CD14-positive monocyte (primary cell): ENCODE measurements around the gene POLR2F. TPM values are rescaled to one million over a fixed set of nuclear protein-coding genes. Genes with fewer than 3 reads are reported as not detected.
A peak's percentile ranks its signal among the peaks of the same experiment; 100 is the strongest.

Source experiments
- DNase-seq, 3 donors: peaks; one replicate each; pipeline ENCODE4 v3.0.0-alpha.2; 2011 to 2022
- H2AFZ ChIP-seq: 2 replicates; pipeline ENCODE4 v1.6.0; 2012; ENCODE audit warnings: mild to moderate bottlenecking, low read depth, low read length, inconsistent platforms; ENCODE audit not compliant: insufficient read depth, poor library complexity, severe bottlenecking
- H3K27ac ChIP-seq, 2 donors: 1 replicate in 1 of 2; 2 replicates in 1 of 2; pipeline ENCODE4 v1.5.1; 2012 to 2013; ENCODE audit warnings: low read length in 2 of 2, control low read depth in 1 of 2, inconsistent platforms in 1 of 2, low read depth in 1 of 2, mild to moderate bottlenecking in 1 of 2
- H3K27me3 ChIP-seq, 2 donors: one replicate each; pipeline versions ENCODE4 v1.6.0 to v1.6.1; 2011 to 2013; ENCODE audit warnings: low read length in 2 of 2; ENCODE audit not compliant: control insufficient read depth in 2 of 2, insufficient read depth in 2 of 2
- H3K36me3 ChIP-seq, 2 donors: replicated peaks in 1 of 2; 1 replicate in 1 of 2; 2 replicates in 1 of 2; pipeline versions ENCODE4 v1.5.1 to v1.6.1; 2012 to 2013; ENCODE audit warnings: low read length in 2 of 2, control low read depth in 1 of 2, inconsistent platforms in 1 of 2, mild to moderate bottlenecking in 1 of 2; ENCODE audit not compliant: insufficient read depth in 2 of 2, control insufficient read depth in 1 of 2
- H3K4me1 ChIP-seq, 2 donors: 1 replicate in 1 of 2; 2 replicates in 1 of 2; pipeline versions ENCODE4 v1.5.1 to v1.6.1; 2012 to 2013; ENCODE audit warnings: low read length in 2 of 2, control low read depth in 1 of 2, inconsistent platforms in 1 of 2, mild to moderate bottlenecking in 1 of 2, moderate library complexity in 1 of 2; ENCODE audit not compliant: insufficient read depth in 2 of 2, control insufficient read depth in 1 of 2
- H3K4me2 ChIP-seq: replicated peaks from 2 replicates; pipeline ENCODE3; 2012; ENCODE audit warnings: low read length, moderate library complexity, mild to moderate bottlenecking; ENCODE audit not compliant: poor library complexity, severe bottlenecking; ENCODE audit errors: extremely low read depth
- H3K4me3 ChIP-seq, 3 experiments: fragments of 200-600 bp in 1 of 3; sonication (generic) in 1 of 3; replicated peaks in 1 of 3; 1 replicate in 2 of 3; 2 replicates in 1 of 3; pipeline ENCODE4 v1.5.1; 2011 to 2013; ENCODE audit warnings: low read length in 3 of 3, mild to moderate bottlenecking in 3 of 3, control low read depth in 2 of 3, low read depth in 2 of 3, inconsistent platforms in 1 of 3, moderate library complexity in 1 of 3
- H3K79me2 ChIP-seq: 2 replicates; pipeline ENCODE4 v1.6.0; 2012; ENCODE audit warnings: mild to moderate bottlenecking, control low read depth, inconsistent platforms, low read length, moderate library complexity; ENCODE audit not compliant: insufficient read depth
- H3K9ac ChIP-seq: 2 replicates; pipeline ENCODE4 v1.6.0; 2017; ENCODE audit warnings: low read length, mild to moderate bottlenecking; ENCODE audit not compliant: insufficient read depth, poor library complexity, severe bottlenecking
- H3K9me3 ChIP-seq, 2 donors: replicated peaks in 1 of 2; 1 replicate in 1 of 2; 2 replicates in 1 of 2; pipeline versions ENCODE4 v1.5.1 to v1.6.1; 2012 to 2013; ENCODE audit warnings: low read length in 2 of 2, control low read depth in 1 of 2; ENCODE audit not compliant: control insufficient read depth in 1 of 2, insufficient read depth in 1 of 2
- H4K20me1 ChIP-seq: 2 replicates; pipeline ENCODE4 v1.6.0; 2012; ENCODE audit warnings: mild to moderate bottlenecking, low read length, control low read depth, moderate library complexity; ENCODE audit not compliant: insufficient read depth
- H3K27ac Mint-ChIP-seq, 7 donors: one replicate each; pipeline ENCODE4 v1.8.0; 2020; ENCODE audit warnings: mild to moderate bottlenecking in 7 of 7, mixed read lengths in 7 of 7, moderate library complexity in 6 of 7, inconsistent platforms in 2 of 7
- H3K27me3 Mint-ChIP-seq, 3 donors: one replicate each; pipeline ENCODE4 v1.8.0; 2021 to 2022; ENCODE audit warnings: low read depth in 3 of 3, mild to moderate bottlenecking in 3 of 3, mixed read lengths in 3 of 3, moderate library complexity in 3 of 3, inconsistent platforms in 1 of 3
- H3K36me3 Mint-ChIP-seq, 2 donors: one replicate each; pipeline ENCODE4 v1.8.0; 2020; ENCODE audit warnings: mixed read lengths in 2 of 2, inconsistent platforms in 1 of 2, mild to moderate bottlenecking in 1 of 2
- H3K4me1 Mint-ChIP-seq: one replicate; pipeline ENCODE4 v1.8.0; 2020; ENCODE audit warnings: mild to moderate bottlenecking, mixed read lengths
- H3K4me3 Mint-ChIP-seq, 2 donors: one replicate each; pipeline ENCODE4 v1.8.0; 2020; ENCODE audit warnings: mild to moderate bottlenecking in 2 of 2, mixed read lengths in 2 of 2, moderate library complexity in 1 of 2
- H3K9me3 Mint-ChIP-seq, 7 donors: one replicate each; pipeline ENCODE4 v1.8.0; 2020 to 2022; ENCODE audit warnings: mixed read lengths in 7 of 7, mild to moderate bottlenecking in 6 of 7, moderate library complexity in 6 of 7, inconsistent platforms in 2 of 7
- WGBS: methylation state at CpG from one replicate; pipeline ENCODE4 v1.1.5; 2013; ENCODE audit warnings: missing lambda C conversion rate; ENCODE audit not compliant: insufficient coverage; 5-methylcytosine and 5-hydroxymethylcytosine counted together
- intact Hi-C, 2 donors: fragments of 100-400 bp; cut with micrococcal nuclease; formaldehyde crosslinking; loops; one replicate each; pipeline versions ENCODE4 v1.15.0 to v1.15.1; 2023
- polyA plus RNA-seq, 3 donors: library from polyadenylated mRNA; depleted of rRNA in 1 of 3; unstranded in 2 of 3; stranded (reverse) in 1 of 3; fragments of 300-500 nt in 2 of 3; fragments of >200 nt in 1 of 3; fragmentation: Illumina TruSeq in 2 of 3; gene quantifications; 1 replicate in 2 of 3; 2 replicates in 1 of 3; pipeline ENCODE4 v1.2.3, GENCODE V29; 2012 to 2021
- TF ChIP-seq, protein P1 (sequence below): fragments of 200-600 bp; IDR thresholded peaks from one replicate; pipeline ENCODE4 v1.8.0; 2022; ENCODE audit warnings: antibody characterized with exemption, mild to moderate bottlenecking

The POLR2F gene
- polyA plus RNA-seq, 3 donors, result 45.4 to 182 (median 143) TPM

DNA sequence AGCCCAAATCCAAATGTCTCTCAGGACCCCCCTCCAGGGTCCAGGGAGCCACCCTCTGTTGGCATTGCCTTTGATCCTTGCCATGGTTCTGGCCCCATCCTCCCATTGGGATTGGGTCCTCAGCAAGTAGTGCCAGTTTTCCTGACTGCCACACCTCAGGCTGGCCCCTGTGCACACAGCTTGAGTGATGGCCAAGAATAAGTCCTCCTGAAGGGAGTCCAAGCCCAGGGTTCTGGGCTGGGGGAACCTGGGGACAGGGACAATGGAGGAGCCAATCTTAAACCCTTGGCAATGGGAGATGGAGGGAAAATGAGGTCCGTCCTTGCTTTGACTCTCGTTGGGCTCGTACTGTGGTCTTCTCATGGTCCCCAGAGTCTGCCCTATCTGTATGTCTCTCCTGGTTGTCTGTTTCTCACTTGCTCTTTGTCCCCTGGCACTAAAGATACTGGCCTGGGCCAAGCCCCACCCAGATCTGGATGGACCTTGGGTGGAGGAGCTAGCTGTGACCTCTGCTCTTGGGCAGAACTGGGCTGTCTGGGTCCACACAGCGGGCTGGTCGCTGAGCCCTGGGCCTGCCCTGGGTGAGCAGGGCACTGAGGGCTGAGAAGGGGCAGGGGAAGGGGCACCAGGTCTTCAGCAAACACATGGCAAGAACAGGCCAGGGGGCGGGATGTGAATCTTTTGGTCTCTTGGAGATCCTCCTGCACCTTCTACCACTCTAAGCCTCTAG, 27.9 kb downstream of the POLR2F start:
- Histone ChIP-seq H3K4me2 (no peak overlapping the region), H3K9ac (no peak overlapping the region), H3K9me3 (no peaks in the 10 kb centered on the region), H3K4me3 (no peak overlapping the region), H3K27me3 (no peaks in the 10 kb centered on the region), H3K36me3 (no peaks in the 10 kb centered on the region), H3K4me1 (no peaks in the 10 kb centered on the region), H3K79me2 (no peaks in the 10 kb centered on the region), H3K27ac (no peak overlapping the region), H2AFZ (no peak overlapping the region), H4K20me1 (no peaks in the 10 kb centered on the region)
- H3K27me3 Mint-ChIP-seq, result peaks cover 0 to under 1% (median 0%) of the 10 kb centered on the region in 3 donors
- H3K4me3 Mint-ChIP-seq, result no peak overlapping the region
- no peak overlapping the region for H3K27ac Mint-ChIP-seq
- WGBS, result 95% methylated on average over 6 of the region's 6 CpGs
- intact Hi-C loops, result no loop called here
- peaks cover 9% of the 10 kb centered on the region for H3K4me1 Mint-ChIP-seq
- peaks cover 0 to 1% (median 0%) of the 10 kb centered on the region in 7 donors for H3K9me3 Mint-ChIP-seq
- H3K36me3 Mint-ChIP-seq, result peaks cover 4 to 7% of the 10 kb centered on the region in 2 donors
- DNase-seq, result no peak
- TF ChIP-seq, protein P1, sequence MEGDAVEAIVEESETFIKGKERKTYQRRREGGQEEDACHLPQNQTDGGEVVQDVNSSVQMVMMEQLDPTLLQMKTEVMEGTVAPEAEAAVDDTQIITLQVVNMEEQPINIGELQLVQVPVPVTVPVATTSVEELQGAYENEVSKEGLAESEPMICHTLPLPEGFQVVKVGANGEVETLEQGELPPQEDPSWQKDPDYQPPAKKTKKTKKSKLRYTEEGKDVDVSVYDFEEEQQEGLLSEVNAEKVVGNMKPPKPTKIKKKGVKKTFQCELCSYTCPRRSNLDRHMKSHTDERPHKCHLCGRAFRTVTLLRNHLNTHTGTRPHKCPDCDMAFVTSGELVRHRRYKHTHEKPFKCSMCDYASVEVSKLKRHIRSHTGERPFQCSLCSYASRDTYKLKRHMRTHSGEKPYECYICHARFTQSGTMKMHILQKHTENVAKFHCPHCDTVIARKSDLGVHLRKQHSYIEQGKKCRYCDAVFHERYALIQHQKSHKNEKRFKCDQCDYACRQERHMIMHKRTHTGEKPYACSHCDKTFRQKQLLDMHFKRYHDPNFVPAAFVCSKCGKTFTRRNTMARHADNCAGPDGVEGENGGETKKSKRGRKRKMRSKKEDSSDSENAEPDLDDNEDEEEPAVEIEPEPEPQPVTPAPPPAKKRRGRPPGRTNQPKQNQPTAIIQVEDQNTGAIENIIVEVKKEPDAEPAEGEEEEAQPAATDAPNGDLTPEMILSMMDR, result no peak

DNA sequence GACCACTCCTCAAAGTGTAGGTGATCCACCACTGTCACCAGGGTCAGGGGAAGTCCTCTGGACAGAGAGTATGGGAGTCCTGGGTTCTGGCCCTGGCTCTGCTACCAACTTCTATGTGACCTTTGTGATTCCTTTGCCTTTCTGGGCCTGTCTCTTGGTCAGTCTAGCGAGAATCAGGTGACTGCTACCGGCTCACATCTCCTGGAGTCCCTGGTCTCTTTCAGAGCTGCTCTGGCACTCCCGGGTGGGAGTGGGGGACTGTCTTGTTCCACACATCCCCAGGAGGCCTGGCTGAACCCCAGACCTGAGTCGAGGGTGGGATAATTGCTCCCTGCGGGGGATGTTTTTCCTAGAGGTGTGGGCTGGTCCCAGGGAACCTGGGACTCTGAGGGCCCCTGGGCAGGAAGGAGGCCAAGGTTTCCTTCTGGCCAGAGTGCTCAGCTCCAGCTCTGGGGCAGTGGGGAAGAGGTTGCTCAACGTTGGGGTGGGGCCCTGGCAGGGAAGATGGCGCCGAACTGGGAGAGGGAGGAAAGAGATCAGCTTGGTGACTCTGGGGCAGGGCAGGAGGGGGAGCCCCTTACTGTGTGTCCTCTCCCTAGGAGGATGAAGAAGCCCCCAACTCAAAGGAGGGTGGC, 28.8 kb downstream of the POLR2F start:
- Histone ChIP-seq H3K4me2 (no peak overlapping the region), H3K4me1 (no peaks in the 10 kb centered on the region)
- peak overlapping the region in 1 of 7 donors; percentile 59 for H3K27ac Mint-ChIP-seq

More for the DNA sequence above, 28.8 kb downstream of the POLR2F start:
- Histone ChIP-seq H3K27me3 (no peaks in the 10 kb centered on the region), H3K9ac (no peak overlapping the region), H3K36me3 (no peaks in the 10 kb centered on the region), H4K20me1 (no peaks in the 10 kb centered on the region), H3K4me3 (no peak overlapping the region), H2AFZ (no peak overlapping the region), H3K79me2 (no peaks in the 10 kb centered on the region), H3K9me3 (no peaks in the 10 kb centered on the region), H3K27ac (no peak overlapping the region)
- 69% methylated on average over 8 of the region's 8 CpGs for WGBS
- TF ChIP-seq, protein P1, result no peak
- no peak for DNase-seq
- peaks cover 3 to 4% of the 10 kb centered on the region in 2 donors for H3K36me3 Mint-ChIP-seq
- H3K4me1 Mint-ChIP-seq, result peaks cover 9% of the 10 kb centered on the region
- no peak overlapping the region for H3K4me3 Mint-ChIP-seq
- H3K27me3 Mint-ChIP-seq, result no peaks in the 10 kb centered on the region
- peaks cover 0 to 1% (median 0%) of the 10 kb centered on the region in 7 donors for H3K9me3 Mint-ChIP-seq
- intact Hi-C loops, result no loop called here
